GM18502 (cell line): ENCODE results near the gene ECD.
"Not testable (repeated sequence)": the region's sequence is repeated elsewhere in the genome, so short reads cannot be mapped to it uniquely, and the experiment has no call there.

Experiments used
- ATAC-seq: cut with Tn5 transposase; IDR thresholded peaks from one replicate; pipeline ENCODE4 v1.9.1; 2021; ENCODE audit warnings: mild to moderate bottlenecking; ENCODE audit not compliant: unreplicated experiment, poor library complexity

Gene ECD

GRCh38 chr10:73161662-73162061, 6.1 kb downstream of the ECD start:
- no peak for ATAC-seq

GRCh38 chr10:73161079-73161478, 6.7 kb downstream of the ECD start:
- no peak for ATAC-seq

- ATAC-seq = no peak
Observed at GRCh38 chr10:73159038-73159648, 8.7 kb downstream of the ECD start.

- no peak for ATAC-seq
Observed at GRCh38 chr10:73156054-73156453, 11.8 kb downstream of the ECD start.

- ATAC-seq = no peak
Observed at GRCh38 chr10:73152009-73152408, 15.8 kb downstream of the ECD start.

GRCh38 chr10:73150633-73151413, 17.0 kb downstream of the ECD start:
- ATAC-seq = not testable (repeated sequence)

GRCh38 chr10:73141603-73142002, 26.2 kb downstream of the ECD start:
- ATAC-seq = no peak

GRCh38 chr10:73139251-73139650, 28.6 kb downstream of the ECD start:
- ATAC-seq = no peak

GRCh38 chr10:73136627-73137026, 31.2 kb downstream of the ECD start:
- ATAC-seq = no peak

- no peak for ATAC-seq
Observed at GRCh38 chr10:73134727-73135126, 33.1 kb downstream of the ECD start.

GRCh38 chr10:73131913-73132686, 35.7 kb downstream of the ECD start:
- ATAC-seq = no peak

- ATAC-seq = no peak
Observed at GRCh38 chr10:73131301-73131700, 36.5 kb downstream of the ECD start.

GRCh38 chr10:73126343-73126742, 41.5 kb downstream of the ECD start:
- no peak for ATAC-seq

- ATAC-seq = no peak
Observed at GRCh38 chr10:73119952-73120351, 47.9 kb downstream of the ECD start.

GRCh38 chr10:73119457-73119856, 48.4 kb downstream of the ECD start:
- no peak for ATAC-seq

- ATAC-seq = peak; percentile 78
Observed at GRCh38 chr10:73117976-73118743, 49.6 kb downstream of the ECD start.

- ATAC-seq = no peak
Observed at GRCh38 chr10:73116017-73116416, 51.8 kb downstream of the ECD start.

- no peak for ATAC-seq
Observed at GRCh38 chr10:73113551-73113950, 54.3 kb downstream of the ECD start.

GRCh38 chr10:73112032-73112431, 55.8 kb downstream of the ECD start:
- not testable (repeated sequence) for ATAC-seq

GRCh38 chr10:73110345-73110849, 57.4 kb downstream of the ECD start, which contains the start of gene NUDT13:
NUDT13 (plus strand) TSS chr10:73110455; CDS start chr10:73114366, 3,911 bp downstream.
- ATAC-seq = peak; percentile 66
